CD4-positive, alpha-beta T cell treated with Interleukin-15 for 1 hour (primary cell): Measurements from ENCODE around the gene FGF14.
"Not testable (repeated sequence)": the region's sequence is repeated elsewhere in the genome, so short reads cannot be mapped to it uniquely, and the experiment has no call there.

Experiments
- DNase-seq: peaks from one replicate; pipeline ENCODE4 v3.0.0-alpha.2; 2020

FGF14 gene

DNA sequence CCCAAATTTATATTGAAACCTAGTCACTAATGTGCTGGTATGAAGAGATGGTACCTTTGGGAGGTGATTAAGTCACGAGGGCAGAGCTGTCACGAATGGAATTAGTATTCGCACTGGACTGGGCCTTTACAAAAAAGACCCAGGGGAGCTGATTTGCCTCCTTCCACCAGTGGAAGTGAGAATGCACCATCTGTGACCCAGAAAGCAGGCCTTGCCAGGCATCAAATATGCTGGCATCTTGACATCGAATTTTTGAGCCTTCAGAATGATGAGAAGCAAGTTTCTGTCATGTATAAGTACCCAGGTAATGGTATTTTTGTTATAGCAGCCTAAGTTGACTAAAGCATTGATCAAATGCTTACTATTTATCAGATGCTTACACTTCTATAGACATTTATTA is 373.6 kb downstream of the FGF14 start:
- DNase-seq, result no peak

DNA sequence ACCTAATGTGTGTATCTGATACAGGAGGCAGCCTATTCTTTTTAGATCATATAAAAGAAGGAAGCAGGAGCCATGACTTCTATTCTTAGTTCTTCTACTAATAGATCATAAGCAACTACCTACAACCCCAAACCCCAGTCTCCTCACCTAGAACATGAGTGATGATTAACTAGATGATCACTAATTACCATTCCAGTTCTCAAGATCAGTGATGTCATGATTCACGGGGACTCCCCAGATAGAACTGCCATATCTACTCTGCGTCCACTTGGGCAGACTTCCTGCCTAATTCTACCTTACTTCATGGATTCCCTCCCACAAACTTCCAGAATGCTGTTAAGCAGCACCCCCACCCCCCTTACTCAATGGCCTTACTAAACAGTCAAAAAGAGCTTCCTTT is 380.1 kb downstream of the FGF14 start:
- no peak for DNase-seq

DNA sequence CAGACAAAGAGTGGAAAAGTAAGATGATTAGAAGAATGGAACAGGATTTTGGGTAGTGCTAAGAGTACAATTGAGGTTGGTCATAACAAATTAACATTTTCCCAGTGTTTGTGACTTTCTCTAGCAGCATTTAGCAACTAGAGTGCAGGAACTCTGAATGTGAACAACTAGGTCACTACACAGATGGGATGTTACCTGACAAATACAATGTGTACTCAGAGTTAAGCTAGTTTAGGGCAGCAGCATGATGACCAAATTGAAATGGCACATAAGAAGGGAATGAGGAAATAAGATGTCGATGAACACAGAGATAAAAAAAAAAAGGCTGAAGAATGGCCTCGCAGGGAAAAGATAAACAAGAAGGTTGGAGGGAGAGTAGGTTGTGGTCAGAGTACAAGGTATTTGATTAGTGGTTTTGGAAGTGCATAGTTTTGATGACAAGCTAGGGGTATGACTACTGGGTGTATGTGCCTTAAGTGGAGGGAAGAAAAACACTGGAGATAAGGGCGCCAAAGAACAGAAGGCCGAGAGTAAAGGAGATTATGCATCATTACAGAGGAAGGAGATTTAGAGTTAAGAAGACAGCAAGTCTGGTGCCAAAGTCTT is 381.1 kb downstream of the FGF14 start:
- DNase-seq, result no peak

DNA sequence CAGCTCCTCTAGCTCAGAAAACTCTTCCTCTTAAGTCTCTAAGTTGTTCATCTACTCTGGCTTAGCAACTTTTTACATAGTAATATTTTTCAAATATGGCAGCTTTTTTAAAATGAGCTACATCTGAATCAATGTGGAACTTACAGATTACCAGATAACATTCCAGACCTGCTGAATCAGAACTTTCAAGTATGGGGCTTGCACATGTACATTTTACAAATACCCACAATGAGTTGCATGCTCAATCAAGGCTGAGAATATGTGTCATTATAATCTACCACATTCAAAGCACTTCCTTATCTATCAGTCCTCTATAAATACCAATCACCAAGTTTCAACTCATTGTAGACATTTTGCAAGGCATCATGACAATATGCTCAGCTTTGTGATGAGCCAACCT is 383.1 kb downstream of the FGF14 start:
- no peak for DNase-seq

DNA sequence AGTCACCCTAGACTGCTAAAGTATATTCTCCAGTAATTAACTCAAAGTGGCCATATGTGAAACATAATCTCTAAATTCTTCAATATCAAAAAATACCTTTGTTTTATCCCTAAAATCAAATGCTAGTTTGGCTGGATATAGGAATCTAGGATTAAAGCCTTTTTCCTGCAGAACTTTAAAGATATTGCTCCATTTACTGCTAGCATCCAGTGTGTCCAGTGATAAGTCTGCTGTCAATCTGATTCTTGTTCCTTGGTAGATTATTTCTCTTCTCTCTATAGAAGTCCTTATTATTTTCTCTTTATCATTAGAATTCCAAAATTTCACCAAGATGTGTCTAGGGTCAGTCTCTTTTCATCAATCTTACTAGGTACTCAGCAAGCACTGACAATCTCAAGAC is 384.6 kb downstream of the FGF14 start:
- DNase-seq, result no peak

DNA sequence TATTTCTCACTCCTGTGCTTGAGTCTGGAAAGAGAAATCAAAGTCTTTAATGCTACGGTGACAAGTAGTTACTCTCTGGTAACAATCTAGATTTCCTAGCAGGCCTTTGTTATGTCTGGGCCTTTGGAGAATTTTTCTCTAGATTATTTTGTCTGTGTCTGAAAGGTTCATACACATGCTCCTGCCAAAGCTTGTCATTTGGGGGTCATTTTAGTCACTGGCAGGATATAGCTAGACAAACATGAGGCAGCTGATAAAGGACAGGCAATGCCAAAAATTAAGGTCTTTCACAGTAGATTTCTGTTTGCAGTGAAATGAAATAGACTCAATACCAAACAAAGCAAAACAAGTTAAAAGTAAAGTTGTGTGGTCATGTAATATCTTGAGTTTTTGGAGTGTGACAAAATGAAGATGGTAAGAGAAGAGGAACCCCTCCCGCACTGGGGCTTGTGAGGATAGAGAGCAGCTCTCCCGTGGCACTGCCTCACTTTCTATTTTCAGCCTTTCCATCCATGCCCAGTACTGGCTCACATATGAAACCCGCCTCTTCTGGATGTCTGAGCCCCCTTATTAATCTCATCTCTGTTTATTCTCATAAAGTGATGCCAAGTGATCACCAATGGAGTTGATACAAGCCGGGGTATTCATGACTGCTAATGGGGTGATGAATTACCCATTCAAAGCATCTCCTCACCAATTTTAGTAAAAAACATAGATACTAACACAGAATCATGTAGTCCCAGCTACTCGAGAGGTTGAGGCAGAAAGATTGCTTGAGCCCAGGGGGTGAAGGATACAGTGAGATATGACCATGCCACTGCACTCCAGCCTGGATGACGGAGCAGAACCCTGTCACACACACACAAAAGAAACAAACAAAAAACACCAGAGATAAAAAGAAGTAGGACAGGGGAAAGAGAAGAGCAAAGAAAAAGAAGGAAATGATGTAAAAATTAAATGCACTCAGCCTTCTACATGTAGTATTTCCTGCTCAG is 389.3 kb downstream of the FGF14 start:
- no peak for DNase-seq

DNA sequence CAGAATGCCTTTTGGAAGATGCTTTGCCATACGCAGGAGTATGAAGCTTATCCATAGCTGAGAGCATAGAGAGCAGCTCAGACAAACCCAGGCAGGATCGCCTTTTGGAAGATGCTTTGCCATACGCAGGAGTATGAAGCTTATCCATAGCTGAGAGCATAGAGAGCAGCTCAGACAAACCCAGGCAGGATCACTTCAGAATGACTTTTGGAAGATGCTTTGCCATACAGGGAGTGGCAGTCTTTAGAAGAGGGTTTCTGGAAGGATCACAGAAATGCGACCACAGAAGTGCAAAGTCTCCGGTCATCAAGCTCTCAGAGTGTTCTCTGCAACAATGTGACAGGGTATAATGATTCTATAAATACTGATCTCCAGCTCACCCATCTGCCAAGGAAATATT is 390.4 kb downstream of the FGF14 start:
- DNase-seq, result not testable (repeated sequence)

DNA sequence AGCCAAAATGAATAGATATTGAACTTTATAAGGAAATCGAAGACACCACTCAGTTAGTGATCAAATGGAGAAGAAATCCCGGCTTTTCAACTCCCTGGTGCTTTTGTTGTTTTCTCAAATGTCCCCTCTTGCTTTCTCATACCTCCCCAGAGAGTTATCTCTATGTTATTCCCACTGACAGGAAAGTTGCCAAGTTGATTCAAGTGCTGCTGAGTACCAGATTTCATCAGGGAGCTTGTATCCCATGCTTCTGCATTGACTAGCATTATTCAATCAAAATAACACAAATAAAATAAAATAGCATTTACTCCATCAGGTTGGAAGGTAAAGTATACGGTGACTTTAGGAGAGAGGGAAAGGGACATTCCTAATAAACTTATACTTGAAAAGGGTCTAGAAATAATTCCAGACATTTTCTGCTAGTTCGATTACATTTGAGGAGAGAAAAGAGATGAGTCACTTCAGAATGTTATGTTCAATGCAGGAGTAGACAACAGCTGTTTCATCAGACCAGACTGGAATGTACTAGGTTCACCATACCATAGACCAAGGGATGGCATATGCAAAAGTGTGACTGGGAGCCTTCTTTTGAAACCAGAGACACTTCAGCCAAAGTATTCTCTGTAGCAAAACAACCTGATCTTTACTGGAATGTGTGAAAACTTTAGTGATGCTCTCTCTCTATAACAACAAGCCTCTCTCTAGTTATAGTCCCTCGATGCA is 397.8 kb downstream of the FGF14 start:
- no peak for DNase-seq

DNA sequence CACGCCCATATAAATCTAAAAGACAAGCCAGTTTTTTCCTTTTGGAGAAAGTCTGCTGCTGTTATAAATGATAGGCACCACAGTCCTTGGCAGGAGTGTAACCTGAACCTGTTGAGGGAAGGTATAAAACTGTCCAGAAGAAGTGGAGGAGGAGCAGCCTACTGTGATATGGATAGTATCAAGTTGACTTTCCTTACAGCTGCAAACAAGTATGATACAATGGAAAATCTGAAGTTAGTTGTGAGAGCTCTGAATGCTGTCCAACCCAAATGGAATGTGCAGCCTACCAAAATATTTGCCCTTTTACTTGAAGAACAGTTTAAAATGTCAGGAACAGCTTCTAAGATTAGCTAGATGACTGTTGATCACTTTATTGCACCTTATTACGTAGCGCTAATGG is 399.6 kb downstream of the FGF14 start:
- no peak for DNase-seq

DNA sequence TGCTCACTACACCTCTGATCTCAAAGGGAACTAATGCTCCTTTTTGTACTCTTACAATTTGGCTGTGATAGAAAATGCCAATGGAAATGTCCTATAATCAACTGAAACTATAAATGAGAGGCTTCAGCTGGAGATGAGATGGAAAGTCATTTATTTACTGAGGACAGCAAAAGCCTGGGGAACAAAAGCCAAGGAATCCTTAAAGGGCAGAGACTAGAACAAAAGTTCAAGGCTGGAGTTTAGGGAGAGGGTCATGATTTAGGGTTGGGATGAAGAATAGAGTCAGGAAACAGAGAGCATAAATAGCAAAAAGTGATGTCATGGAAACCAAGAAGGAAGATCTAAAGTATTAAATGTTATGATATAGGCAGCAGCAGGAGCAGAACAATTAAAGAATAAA is 401.1 kb downstream of the FGF14 start:
- no peak for DNase-seq

DNA sequence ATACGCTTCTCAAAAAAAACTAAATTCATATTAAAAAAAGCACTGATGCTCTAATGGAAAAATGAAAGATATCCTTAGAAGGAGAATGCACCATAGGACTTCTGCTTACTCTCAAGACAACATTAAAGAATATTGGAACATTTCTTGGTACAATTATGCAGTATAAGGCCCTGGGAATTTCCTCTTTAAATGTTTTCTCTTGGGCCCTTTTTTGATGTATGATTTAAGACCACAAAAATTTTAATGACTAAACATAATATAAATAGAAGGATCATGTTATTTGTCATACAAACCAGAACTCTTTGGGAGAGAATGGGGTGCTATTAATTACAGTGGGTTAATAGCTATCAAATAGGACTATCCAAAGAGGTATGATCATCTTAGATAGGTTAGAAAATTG is 403.7 kb downstream of the FGF14 start:
- DNase-seq, result no peak

DNA sequence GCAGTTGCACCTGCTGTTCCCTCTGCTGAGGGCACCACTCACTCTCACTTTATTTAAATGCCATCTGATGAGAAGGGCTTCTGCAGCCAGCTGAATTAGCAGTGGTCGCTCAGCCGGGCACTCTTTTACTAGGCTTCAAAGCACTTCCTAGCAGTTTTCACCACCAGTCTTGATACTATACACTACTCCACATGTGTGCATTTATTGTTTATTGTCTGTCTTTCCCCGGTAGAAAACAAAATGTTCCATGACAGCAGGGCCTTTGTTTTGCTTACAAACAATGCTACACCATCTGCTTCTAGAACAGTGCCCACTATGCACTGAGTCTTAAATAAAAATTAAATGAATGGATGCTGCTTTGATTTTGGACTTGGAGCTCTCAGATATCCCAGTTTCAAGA is 404.9 kb downstream of the FGF14 start:
- DNase-seq, result no peak

DNA sequence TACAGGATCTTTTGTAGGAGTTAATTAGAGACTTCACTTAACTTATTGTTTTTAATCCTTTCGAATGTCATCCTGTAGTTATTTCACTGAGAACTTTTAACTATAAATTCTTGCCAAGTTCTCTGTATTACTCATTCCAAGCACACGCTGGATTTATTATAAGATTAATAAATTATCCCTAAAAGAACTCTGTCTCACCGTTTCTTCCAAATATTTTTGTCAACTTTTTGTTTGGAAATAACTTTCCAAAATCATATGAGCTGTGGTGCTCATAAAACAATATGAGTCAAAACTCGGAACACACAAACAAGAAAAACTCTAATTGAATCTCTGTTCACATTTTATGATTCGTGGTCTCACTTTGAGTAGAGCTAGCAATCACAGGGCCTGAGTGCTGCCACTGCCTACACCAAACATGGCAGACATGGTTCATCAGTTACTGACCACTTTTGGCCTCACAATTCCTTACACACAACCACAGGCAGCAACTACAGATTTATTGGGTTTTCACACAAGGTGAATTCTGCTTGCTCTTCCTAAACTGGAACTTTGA is 412.0 kb downstream of the FGF14 start:
- no peak for DNase-seq

DNA sequence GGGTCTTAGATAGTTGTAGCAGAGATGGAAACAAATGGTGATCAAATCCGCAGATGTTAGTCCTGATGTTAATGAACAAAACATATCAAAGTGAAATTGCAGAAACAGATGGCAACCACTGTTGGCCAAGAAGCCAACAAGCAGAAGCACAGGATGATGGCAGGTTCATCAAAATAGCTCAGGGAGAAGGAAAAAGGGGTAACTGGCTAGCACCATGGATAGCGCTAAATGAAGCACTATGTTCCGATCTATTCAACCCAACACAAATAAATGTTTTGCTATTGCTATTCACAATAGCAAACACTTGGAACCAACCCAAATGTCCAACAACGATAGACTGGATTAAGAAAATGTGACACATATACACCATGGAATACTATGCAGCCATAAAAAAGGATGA is 413.7 kb downstream of the FGF14 start:
- DNase-seq, result no peak

DNA sequence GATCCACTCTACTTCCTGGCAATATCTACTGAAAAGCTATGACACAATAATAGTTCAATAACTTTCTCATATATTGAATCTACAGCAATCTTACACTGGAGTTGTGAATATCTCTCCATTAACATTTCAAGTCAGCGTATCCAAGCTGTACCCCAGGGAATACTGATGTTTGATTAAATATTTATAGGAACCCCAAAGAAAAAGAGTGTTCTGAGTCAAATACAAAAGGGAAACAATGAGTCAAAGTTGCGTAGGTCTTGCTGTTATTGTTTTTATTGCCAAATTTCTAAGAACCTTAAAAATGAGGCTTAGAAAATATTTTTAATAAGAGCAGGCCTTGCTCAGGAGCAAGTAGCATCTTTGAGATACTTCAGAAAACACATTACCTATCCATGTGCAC is 415.5 kb downstream of the FGF14 start:
- no peak for DNase-seq

DNA sequence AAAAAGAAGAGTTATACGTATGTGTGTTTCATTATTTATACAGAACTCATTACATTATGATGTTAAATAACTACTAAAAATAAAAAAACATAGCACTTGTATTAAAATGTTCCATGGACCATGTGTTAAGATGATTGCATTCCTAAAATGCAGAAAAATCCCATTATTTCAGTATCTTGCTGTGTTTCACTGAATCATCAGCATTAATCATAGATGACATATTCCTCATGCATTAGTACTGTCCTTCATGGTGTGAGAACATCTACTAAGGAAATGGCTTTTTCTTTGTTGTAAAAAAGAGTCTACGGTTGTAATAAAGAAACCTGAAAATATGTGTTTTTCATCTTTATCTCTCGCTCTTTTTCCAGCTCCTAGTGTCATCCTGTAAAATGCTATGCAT is 416.5 kb downstream of the FGF14 start:
- DNase-seq, result no peak

DNA sequence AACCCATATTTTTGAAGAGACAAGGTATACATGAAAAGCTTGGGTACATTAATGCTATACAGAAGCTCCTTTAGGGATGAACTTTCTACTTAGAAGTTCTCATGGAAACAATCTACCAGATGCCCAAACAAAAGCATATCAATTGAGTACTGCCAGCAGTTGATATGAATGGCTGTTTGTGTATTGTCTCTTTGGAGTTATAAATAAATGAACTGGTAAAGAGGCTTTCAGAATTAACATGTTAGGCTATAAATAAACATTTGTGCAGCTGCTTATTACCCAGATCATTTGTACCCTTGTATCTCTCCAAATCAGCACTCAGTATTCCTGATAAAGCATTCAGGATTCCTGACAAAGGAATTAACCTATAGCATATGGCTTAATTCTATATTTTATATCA is 418.9 kb downstream of the FGF14 start:
- DNase-seq, result no peak

DNA sequence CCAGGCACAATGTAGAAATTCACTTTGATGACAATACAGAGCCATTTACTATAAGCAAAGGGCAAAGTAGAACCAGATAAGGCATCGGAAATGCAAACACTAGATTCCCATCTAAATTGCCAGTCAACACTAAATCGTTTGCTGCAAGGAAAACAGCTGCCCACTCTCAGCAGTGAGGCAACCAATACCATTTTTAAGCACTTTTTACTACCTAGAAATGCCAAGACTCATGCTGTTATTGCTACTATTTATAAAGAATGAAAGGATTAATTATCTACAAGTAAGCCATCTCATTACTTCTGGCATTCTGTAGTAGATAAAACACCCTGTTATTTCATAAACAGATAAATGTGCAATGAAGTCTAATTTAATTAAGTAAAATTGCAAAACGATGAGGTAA is 422.0 kb downstream of the FGF14 start:
- DNase-seq, result no peak

DNA sequence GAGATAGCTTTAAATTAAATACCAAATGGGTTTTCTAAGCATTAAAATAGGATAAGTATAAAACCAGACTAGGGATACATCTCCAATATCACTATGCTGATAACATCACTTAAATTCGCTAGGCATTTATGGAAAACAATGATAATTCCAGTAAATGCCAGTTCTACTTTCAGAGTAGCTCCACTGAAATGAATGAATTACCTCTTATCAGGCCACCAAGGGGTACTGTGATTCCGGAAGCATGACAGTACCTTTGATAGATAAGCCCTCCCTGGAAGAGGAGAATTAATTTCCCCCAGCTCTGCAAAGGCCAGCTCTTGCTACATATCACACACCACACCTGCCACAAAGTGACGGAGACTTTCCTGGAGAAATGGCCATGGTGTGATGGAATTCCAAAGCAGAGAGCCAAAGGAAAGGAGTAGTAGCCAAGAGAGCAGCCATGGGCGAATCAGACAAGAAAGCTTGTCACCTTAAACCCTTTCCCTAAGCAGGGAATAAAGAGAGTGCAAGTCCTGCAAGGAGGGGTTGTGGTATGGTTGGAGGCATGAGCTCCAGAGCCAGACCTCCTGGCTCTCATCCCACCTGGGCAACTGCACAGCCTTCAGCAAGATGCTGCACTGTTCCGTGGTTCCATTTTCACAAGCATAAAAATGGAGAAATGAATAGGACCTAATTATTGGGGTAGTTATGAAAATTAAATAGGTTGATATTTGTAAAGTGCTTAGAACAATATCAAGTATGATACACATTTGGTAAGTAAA is 423.1 kb downstream of the FGF14 start:
- DNase-seq, result no peak

DNA sequence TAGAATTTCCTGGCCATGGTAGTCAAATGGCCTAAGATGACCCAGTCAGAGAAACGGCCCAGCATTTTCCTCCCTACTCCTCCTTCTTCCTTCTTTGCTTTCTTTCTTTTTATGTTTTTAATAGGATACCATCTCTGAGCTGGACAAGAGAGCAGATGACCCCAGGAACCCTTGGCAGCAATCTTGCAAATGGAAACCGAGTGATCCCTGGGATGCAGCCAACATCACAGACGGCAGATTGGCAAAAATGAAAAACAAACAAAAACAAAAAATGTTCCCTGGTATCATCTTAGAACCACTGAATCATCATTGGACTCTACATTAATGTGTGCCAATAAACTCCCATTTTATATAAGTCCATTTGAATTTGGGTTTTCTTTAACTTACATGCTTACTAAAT is 424.4 kb downstream of the FGF14 start:
- DNase-seq, result no peak

DNA sequence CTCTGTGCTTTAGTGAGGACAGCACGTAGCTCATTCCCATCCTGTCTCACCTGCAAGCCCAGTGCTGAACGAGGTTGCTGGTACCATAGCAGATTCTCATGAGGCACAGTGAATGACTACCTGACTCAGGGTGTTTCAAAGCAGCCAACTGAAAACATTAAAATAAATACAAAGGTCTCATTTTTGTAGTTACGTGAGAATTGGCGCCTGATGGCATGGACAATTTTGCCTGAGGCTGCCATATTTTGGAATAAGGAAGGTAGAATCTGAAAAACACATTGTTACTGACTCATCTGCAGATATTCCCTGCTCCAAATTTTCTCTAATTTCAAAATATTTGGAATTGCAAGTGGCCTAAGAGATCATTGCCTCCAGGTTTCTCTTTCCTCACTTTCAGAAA is 429.7 kb downstream of the FGF14 start:
- DNase-seq, result no peak

DNA sequence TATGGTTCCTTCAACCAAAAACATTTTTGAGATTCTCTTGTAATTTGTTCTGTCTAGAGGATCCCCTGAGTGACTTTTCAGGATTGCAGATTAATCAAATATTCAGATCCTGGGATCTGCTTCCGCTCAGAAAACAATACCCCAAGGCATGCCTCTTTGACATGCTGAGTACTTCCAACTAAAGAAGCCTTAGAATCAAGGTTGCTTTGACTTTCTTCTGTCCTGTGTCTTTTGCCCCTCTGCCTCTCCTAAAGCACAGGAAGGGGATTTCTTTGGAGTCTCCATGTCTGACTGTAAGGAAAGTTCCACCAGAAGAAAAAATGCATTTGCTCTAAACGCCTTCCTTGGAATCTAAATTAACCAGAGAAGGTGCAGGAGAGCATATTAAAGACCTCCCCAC is 431.5 kb downstream of the FGF14 start:
- DNase-seq, result no peak

DNA sequence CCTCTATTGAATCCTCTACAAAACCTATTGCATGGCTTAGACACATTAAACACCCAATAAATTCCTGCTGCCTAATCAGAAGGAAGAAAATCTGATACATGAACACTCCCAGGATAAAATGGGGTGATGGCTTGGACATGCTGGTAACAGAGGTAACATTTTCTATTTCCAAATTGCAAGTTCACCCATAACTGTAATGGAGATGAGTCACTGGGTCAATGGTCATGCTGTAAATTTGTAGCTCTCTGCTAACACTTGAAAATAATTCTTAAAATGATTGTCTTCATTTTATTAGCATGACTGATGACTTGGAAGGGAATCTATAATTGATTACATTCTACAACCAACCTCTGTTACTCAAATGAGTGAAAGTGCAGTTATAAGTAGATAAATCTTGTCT is 434.1 kb downstream of the FGF14 start:
- no peak for DNase-seq
